ENCODE data around the gene GOLGA8S. TPM values are rescaled to one million over a fixed set of nuclear protein-coding genes. Genes with fewer than 3 reads are reported as not detected.
"Not testable (repeated sequence)": the region's sequence is repeated elsewhere in the genome, so short reads cannot be mapped to it uniquely, and the experiment has no call there.

Gene GOLGA8S
- polyA plus RNA-seq, 12 donors = 0.37 to 2.0 (median 0.61) TPM; not detected in 2

GRCh38 chr15:23398357-23398756 is 43.8 kb downstream of the GOLGA8S start:
- DNase-seq = not testable (repeated sequence)

DNA sequence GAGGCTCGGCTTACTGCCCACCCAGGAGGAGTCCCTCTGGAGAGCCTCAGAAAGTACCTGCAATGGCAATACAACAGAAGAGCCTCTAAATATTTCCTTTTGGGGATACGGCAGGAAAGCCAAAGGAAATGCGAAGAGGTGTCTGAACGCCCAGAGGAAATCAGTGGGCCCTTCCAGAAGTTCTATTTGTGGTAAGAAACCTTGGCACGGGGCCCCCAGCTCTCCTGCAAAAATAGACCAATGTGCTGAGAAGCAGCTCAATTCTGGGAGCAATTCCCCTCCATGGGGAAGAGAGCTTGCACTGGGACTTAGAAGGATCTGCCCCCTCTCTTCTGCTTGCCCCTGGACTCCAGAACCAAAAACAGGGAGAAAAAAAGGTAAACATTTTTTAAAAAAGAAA is 44.7 kb downstream of the GOLGA8S start:
- not testable (repeated sequence) for DNase-seq

GRCh38 chr15:23401627-23402026 is 47.1 kb downstream of the GOLGA8S start:
- DNase-seq = no peak

GRCh38 chr15:23402140-23402539 is 47.6 kb downstream of the GOLGA8S start:
- DNase-seq = no peak

DNA sequence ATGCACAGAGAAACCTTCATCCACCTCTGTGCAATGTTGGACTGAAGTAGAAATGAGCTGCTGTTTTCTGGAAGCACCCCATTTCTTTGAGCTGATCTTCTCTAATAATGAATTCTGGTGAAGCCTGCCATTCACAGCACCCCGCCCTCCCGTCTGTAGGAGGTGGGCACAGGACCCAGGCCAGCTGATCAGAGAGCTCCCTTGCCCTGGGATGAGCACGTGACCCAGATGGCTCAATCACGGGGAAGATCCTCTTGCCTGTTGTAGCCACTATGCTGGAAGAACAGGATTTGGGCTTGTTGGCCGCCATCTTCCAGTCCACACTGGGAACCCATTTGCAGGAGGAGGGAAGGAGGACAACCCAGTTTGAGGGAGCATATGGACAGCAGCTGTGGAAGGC is 48.0 kb downstream of the GOLGA8S start:
- DNase-seq = no peak

- DNase-seq = no peak
These were observed 49.0 kb downstream of the GOLGA8S start for GRCh38 chr15:23403550-23403949.

DNA sequence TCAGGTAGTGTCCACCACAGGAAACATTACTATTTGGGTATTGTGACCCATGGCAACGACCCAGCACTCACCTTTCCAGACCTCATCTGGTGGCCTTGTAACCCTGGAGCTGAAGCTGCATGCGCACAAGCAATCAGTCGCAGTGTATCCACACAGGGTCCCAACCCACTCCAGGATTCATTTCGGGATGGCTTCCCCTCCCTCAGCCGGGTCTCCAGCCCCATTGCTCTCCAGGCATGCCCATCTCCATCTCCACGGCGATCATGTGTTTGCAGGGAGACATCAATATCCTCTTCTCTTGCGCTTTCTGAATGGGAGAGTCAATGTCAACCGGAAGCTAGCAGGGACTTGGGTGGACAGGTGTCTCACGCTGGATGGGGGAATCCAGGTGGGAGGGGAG is 57.3 kb downstream of the GOLGA8S start:
- no peak for DNase-seq

GRCh38 chr15:23412881-23413600 is 58.5 kb downstream of the GOLGA8S start:
- not testable (repeated sequence) for DNase-seq

Other genes starting within 250 kb of the GOLGA8S start
- gene GOLGA6L1, start 217.9 kb upstream of the GOLGA8S start, polyA plus RNA-seq (ENCODE audit: insufficient read length in 12 of 12) = under 1 TPM in 2 of 12 donors, not detected in 10; 0.07 to 0.08 TPM
- not detected for gene GOLGA6L26, start 20.6 kb upstream of the GOLGA8S start, polyA plus RNA-seq (ENCODE audit: insufficient read length in 12 of 12)
- gene GOLGA6L2, start 92.5 kb downstream of the GOLGA8S start, polyA plus RNA-seq (ENCODE audit: insufficient read length in 12 of 12) = not detected
- gene MKRN3, start 210.9 kb downstream of the GOLGA8S start, polyA plus RNA-seq (ENCODE audit: insufficient read length in 12 of 12) = 1 to 10 TPM in 10 of 12 donors, not detected in 2; 1.7 to 6.8 (median 4.0) TPM